Activated CD4-positive, alpha-beta T cell treated with anti-CD3 and anti-CD28 coated beads, Interleukin-10, Interleukin-2, amounts not matched to agents 100 ng/mL and 50 ng/mL, durations not matched to agents 16 hours and 8 hours (primary cell): Measurements from ENCODE around the gene PRCP.

Experiments
- DNase-seq: peaks from one replicate; pipeline ENCODE4 v3.0.0-alpha.2; 2020

The PRCP gene

GRCh38 chr11:82823647-82824619, 76.3 kb downstream of the PRCP start:
- no peak for DNase-seq

DNA sequence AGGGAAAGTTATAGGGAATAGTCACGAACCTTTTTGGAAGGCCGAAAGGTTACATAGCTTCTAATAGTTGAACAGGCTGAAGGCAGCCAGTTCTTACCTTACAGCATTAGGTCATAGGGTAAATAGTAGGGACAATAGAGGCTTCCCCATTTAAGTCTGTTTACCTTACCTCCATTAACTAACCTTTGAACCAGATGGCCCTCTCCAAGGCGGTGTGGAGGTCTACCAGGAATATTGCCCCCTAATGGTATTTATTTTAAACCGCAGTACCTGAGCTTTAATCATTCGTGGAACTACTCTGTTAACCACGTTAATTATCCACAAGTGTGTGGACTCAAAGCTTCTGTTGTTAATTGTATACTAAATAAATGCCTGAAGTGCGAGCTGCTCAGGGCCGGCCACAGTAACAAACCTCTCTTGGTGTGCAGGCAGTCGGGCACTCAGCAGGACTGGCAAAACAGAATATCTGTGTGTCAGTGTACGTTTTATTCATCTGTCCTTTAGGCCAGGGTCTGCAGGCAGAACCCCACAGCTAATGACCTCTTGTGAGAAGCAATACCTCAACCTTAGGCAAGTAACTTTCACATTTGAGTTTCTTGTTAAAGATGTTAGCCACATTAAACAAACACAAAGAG, 81.7 kb downstream of the PRCP start:
- no peak for DNase-seq

GRCh38 chr11:82815406-82815805, 84.8 kb downstream of the PRCP start:
- no peak for DNase-seq

- no peak for DNase-seq
Observed at GRCh38 chr11:82814379-82814778, 85.9 kb downstream of the PRCP start.

DNA sequence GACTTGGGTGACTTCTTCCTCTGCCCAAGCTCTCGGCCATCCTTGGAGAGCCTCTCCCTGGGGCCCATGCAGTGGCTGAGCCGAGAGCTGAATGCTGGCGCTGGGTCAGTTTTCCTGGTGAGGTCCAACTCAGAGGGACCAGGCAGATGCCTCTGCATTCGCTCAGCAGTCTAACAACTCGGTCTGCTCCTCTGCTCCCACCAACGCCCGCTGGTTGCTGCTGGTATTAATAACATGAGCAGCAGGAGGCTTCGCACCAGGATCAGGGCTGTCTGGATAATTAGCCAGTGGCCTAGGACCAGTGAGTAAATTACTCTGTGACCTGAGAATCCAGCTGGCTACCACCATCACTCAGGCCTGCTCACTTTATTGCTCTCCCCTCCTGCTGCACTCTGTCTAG, 88.9 kb downstream of the PRCP start:
- no peak for DNase-seq

DNA sequence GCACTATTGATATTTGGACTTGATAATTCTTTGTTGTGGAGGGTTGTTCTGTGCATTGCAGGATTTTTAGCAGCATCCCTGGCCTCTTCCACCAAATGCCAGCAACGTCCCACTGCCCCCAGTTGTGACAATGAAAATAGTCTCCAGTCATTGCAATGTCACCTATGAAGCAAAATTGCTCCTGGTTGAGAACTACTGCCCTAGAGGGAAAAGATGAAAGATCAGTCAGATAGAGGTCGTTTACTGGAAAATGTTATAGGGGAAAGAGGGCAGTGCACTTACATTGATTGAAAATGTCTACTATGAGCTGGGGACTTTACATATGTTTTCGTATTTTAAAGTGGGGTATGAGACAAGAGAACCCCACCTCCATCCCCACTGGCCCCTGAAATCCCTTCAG, 89.5 kb downstream of the PRCP start:
- DNase-seq = no peak

DNA sequence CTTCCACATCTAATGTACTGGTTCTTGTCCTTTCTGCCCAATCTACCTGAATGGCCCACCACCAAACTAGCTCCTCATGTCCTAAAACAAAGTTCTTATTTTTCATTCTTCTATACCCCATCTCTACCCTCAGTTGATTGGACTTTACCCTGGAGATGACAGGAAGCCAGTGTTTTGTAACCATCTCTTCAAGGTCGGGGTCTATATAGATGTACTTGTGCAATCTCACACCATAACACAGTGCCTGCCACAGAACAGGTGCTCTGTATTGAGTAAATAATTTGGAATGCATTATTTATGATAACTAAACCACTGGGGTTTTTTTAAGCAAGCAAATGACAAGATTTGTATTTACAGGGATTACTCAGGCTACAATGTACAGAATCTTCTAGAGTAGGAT, 89.9 kb downstream of the PRCP start:
- DNase-seq = no peak

- no peak for DNase-seq
Observed at GRCh38 chr11:82807646-82808045, 92.6 kb downstream of the PRCP start.

GRCh38 chr11:82802710-82803109, 97.5 kb downstream of the PRCP start:
- DNase-seq = no peak

- DNase-seq = no peak
Observed at GRCh38 chr11:82796998-82797961, 103.0 kb downstream of the PRCP start.

GRCh38 chr11:82794490-82794889, 105.7 kb downstream of the PRCP start:
- no peak for DNase-seq

GRCh38 chr11:82792822-82793569, 107.2 kb downstream of the PRCP start:
- no peak for DNase-seq

GRCh38 chr11:82792319-82792718, 107.9 kb downstream of the PRCP start:
- DNase-seq = no peak

GRCh38 chr11:82791779-82792178, 108.5 kb downstream of the PRCP start:
- no peak for DNase-seq

DNA sequence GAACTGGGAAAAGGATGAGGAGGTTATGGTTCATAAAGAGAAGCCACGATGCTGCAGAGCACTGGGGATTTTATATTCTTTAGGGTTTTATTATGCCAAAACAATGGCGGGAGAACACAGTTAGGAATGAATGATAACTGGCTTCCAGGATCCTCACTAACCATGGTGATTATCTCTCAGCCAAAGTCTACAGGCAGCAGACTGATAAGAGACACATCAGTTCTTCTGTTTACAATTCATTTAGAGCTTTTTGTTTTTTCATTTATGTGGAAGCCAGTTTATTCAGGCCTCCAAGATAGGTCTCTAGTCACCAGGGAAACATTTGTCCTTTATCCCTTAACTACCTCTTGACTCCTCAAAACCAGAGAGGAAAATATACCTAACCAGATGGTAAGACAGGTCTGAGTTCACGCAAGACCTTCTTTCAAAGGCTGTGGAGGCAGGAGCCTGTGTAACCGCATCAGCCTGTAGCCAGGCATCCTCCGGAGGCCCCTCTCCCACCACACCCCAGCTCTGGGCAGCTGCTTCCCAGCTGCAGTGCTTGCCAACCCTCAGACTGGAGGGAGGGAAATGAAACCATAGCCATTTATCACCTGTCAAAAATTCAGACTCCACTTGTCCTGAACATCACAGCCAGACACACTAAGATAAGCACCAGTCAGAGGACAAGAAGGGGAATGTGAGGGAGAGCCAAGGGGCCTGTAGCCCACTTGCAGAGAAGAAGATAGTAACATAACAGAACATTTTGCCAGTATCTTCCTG, 109.3 kb downstream of the PRCP start:
- no peak for DNase-seq

GRCh38 chr11:82787981-82788380, 112.2 kb downstream of the PRCP start:
- DNase-seq = no peak

DNA sequence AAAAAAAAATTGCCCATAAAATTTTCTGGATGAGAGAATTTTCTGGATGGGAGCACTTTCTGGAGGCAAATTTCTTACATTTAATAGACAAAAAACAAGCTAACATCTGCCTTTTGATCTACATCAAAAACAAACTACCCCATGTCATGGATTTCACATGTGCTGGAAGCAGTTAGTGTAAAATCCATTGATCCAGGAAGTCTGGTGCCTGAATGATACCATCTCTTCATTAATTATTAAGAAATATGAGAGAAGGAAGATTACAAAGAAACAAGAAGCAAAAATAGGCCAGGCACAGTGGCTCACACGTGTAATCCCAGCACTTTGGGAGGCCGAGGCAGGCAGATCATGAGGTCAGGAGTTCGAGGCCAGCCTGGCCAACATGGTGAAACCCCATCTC, 113.4 kb downstream of the PRCP start:
- DNase-seq = no peak

DNA sequence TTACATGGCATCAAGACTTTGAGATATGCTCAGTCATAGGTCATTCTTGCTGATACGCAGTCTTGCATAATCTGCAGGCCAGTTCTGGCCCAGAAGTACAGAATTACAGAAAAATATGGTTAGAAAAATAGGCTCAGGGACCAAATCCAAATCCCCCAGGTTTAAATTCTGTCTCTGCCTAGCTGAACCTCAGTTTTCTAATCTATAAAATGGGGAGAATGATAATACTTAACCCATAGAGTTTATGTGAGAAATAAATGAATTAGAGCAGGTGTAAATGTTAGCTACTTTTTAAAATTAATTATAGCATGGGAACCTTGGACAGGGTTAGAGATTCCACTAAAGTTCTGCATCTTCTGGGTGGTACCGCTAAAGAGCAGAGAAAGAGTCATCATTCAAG, 114.2 kb downstream of the PRCP start:
- DNase-seq = no peak

GRCh38 chr11:82782825-82783374, 117.3 kb downstream of the PRCP start:
- no peak for DNase-seq

- DNase-seq = no peak
Observed at GRCh38 chr11:82778776-82779175, 121.5 kb downstream of the PRCP start.

DNA sequence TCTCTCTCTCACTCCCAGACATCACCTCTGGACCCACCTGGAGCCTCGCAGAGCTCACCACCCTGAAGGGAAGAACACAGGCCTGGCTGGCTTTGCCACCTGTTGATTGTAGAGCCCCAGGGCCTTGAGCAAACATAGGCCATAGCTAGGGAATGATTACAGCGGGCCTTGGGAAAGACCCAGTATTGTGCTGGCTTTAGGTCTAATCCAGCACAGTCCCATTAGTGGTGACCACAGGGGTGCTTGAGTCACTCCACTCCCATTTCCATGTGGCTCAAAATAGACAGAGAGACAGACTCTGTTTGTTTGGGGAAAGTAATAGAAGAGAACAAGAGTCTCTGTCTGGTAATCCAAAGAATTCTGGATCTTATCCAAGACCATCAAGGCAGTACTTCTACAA, 123.9 kb downstream of the PRCP start:
- no peak for DNase-seq
